Panc1 (cell line): ENCODE data around the gene SETD6. TPM values are rescaled to one million over a fixed set of nuclear protein-coding genes. Genes with fewer than 3 reads are reported as not detected.

Experiments
- ATAC-seq: fragments of 200-7000 bp; cut with Tn5 transposase; 2 replicates; pipeline ENCODE4 v1.9.1; 2020; ENCODE audit warnings: mild to moderate bottlenecking, moderate library complexity
- BruUV-seq: library from RNA; stranded (reverse); fragments of 400-500 nt; replicated peaks from 2 replicates; lab custom pipeline; 2021; lab: Mats Ljungman, UMichigan
- CTCF ChIA-PET: fragments of 300-600 bp; sonication (Branson Sonifier 250); formaldehyde crosslinking; loops from one replicate; lab custom pipeline; 2022; ENCODE audit warnings: antibody characterized with exemption; lab: Charles Lee
- POLR2A ChIA-PET: fragments of 300-600 bp; sonication (Branson Sonifier 250); formaldehyde crosslinking; loops from one replicate; lab custom pipeline; 2022; ENCODE audit warnings: antibody characterized with exemption; lab: Charles Lee
- DNase-seq: peaks from one replicate; pipeline ENCODE4 v3.0.0-alpha.2; 2010; ENCODE audit warnings: low read depth, low spot score
- H3K27ac ChIP-seq: 2 replicates; pipeline ENCODE4 v1.5.1; 2011; ENCODE audit warnings: mild to moderate bottlenecking, low read length, inconsistent platforms
- H3K27me3 ChIP-seq: fragments of 200-500 bp; sonication (Bioruptor generic); 2 replicates; pipeline ENCODE4 v1.6.0; 2014; ENCODE audit warnings: low read length, inconsistent platforms; ENCODE audit not compliant: control insufficient read depth, insufficient read depth
- H3K36me3 ChIP-seq: fragments of 200-500 bp; sonication (Bioruptor generic); 2 replicates; pipeline ENCODE4 v1.5.1; 2014; ENCODE audit warnings: inconsistent platforms, mild to moderate bottlenecking, low read length, moderate library complexity; ENCODE audit not compliant: control insufficient read depth, insufficient read depth
- H3K4me1 ChIP-seq: 2 replicates; pipeline ENCODE4 v1.5.1; 2011; ENCODE audit warnings: inconsistent platforms, mild to moderate bottlenecking, low read length, moderate library complexity; ENCODE audit not compliant: control insufficient read depth, insufficient read depth
- H3K4me3 ChIP-seq, 2 experiments: 2 replicates each; pipeline ENCODE4 v1.5.1; 2011 to 2012; ENCODE audit warnings: low read depth in 2 of 2, low read length in 2 of 2, mild to moderate bottlenecking in 2 of 2, inconsistent platforms in 1 of 2, moderate library complexity in 1 of 2
- H3K9me3 ChIP-seq: fragments of 200-500 bp; sonication (Bioruptor generic); 2 replicates; pipeline ENCODE4 v1.5.1; 2014; ENCODE audit warnings: low read depth, mild to moderate bottlenecking, inconsistent platforms, low read length, moderate library complexity; ENCODE audit not compliant: control insufficient read depth, insufficient read depth
- POLR2AphosphoS5 ChIP-seq: IDR thresholded peaks from 2 replicates; pipeline ENCODE4 v1.6.1; 2012; ENCODE audit warnings: mild to moderate bottlenecking, low read depth, low read length, moderate library complexity
- REST ChIP-seq, 2 experiments: IDR thresholded peaks; 2 replicates each; pipeline ENCODE4 v1.6.1; 2011 to 2012; ENCODE audit warnings: low read depth in 2 of 2, control low read depth in 1 of 2, low read length in 1 of 2, mild to moderate bottlenecking in 1 of 2, moderate library complexity in 1 of 2; ENCODE audit not compliant: insufficient read depth in 1 of 2
- SIN3A ChIP-seq: IDR thresholded peaks from 2 replicates; pipeline ENCODE4 v1.6.1; 2012; ENCODE audit warnings: low read depth, mild to moderate bottlenecking, low read length, moderate library complexity, borderline replicate concordance; ENCODE audit not compliant: insufficient read depth
- TCF7L2 ChIP-seq: IDR thresholded peaks from 2 replicates; pipeline ENCODE4 v1.6.1; 2011; ENCODE audit warnings: mild to moderate bottlenecking, low read depth, low read length, inconsistent platforms
- in situ Hi-C: cut with HindIII; loops from 2 replicates; pipeline ENCODE4 v1.10.0; 2016; ENCODE audit warnings: low sequenced_read_pairs, low pct_unique_long_range_greater_than_20kb
- intact Hi-C: fragments of 100-400 bp; cut with micrococcal nuclease; formaldehyde crosslinking; loops from one replicate; pipeline ENCODE4 v1.10.0; 2022; ENCODE audit not compliant: unreplicated experiment
- total RNA-seq: library from RNA; stranded (reverse); gene quantifications from one replicate; pipeline ENCODE4 v1.2.1, GENCODE V29; 2021; ENCODE audit not compliant: unreplicated experiment
- TF ChIP-seq, protein P1 (sequence below): fragments of 450-650 bp; IDR thresholded peaks from 2 replicates; pipeline ENCODE4 v1.5.1; 2017; ENCODE audit warnings: mild to moderate bottlenecking

Gene SETD6
- total RNA-seq, 1 experiment from 2014 or later = 28.3 TPM

- CTCF ChIA-PET = interaction anchor here (1.6 kb wide), 1 partner anchor 11 kb away, joined by 4 read pairs; no protein-coding TSS in a partner anchor
- in situ Hi-C loops = no loop called here
Measured at GRCh38 chr16:58498341-58499091, 16.8 kb upstream of the SETD6 start.

GRCh38 chr16:58499092-58499511, 16.2 kb upstream of the SETD6 start:
- H3K36me3 ChIP-seq = no peaks in the 10 kb centered on the region
- in situ Hi-C loops (no loop called here), intact Hi-C loops (no loop called here)
- no peak for DNase-seq
- no peaks in the 10 kb centered on the region for H3K4me1 ChIP-seq
- no TSS peak for BruUV-seq
- POLR2A ChIA-PET = no interaction called here
- no peak for ATAC-seq
- CTCF ChIA-PET = interaction anchor here (1.6 kb wide), 1 partner anchor 12 kb away, joined by 4 read pairs; no protein-coding TSS in a partner anchor
- TF ChIP-seq, protein P1, sequence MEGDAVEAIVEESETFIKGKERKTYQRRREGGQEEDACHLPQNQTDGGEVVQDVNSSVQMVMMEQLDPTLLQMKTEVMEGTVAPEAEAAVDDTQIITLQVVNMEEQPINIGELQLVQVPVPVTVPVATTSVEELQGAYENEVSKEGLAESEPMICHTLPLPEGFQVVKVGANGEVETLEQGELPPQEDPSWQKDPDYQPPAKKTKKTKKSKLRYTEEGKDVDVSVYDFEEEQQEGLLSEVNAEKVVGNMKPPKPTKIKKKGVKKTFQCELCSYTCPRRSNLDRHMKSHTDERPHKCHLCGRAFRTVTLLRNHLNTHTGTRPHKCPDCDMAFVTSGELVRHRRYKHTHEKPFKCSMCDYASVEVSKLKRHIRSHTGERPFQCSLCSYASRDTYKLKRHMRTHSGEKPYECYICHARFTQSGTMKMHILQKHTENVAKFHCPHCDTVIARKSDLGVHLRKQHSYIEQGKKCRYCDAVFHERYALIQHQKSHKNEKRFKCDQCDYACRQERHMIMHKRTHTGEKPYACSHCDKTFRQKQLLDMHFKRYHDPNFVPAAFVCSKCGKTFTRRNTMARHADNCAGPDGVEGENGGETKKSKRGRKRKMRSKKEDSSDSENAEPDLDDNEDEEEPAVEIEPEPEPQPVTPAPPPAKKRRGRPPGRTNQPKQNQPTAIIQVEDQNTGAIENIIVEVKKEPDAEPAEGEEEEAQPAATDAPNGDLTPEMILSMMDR = no peak
- TF ChIP-seq SIN3A (no peak), POLR2AphosphoS5 (no peak), REST (IDR thresholded peaks at IDR 0.05; ENCODE audit: insufficient read depth in 1 of 2, low read depth in 2 of 2, low read length in 1 of 2) (no peak), TCF7L2 (no peak)
- H3K4me3 ChIP-seq = no peak overlapping the region
- H3K9me3 ChIP-seq = no peaks in the 10 kb centered on the region
- no peaks in the 10 kb centered on the region for H3K27me3 ChIP-seq
- H3K27ac ChIP-seq = no peak overlapping the region

More at GRCh38 chr16:58498341-58499091, 16.8 kb upstream of the SETD6 start:
- Histone ChIP-seq H3K4me1 (no peaks in the 10 kb centered on the region), H3K27ac (no peak overlapping the region), H3K27me3 (no peaks in the 10 kb centered on the region), H3K36me3 (no peaks in the 10 kb centered on the region), H3K9me3 (no peaks in the 10 kb centered on the region), H3K4me3 (no peak overlapping the region)
- no peak for ATAC-seq
- intact Hi-C loops = no loop called here
- no peak for DNase-seq
- POLR2A ChIA-PET = no interaction called here
- TF ChIP-seq TCF7L2 (no peak), SIN3A (no peak), REST (IDR thresholded peaks at IDR 0.05; ENCODE audit: insufficient read depth in 1 of 2, low read depth in 2 of 2, low read length in 1 of 2) (no peak), POLR2AphosphoS5 (no peak)
- TF ChIP-seq, protein P1 = no peak
- BruUV-seq = no TSS peak
